Neural progenitor cell (in vitro differentiated cells): ENCODE results near the gene TMEM37.

Experiments
- CTCF ChIP-seq: fragments of 200-600 bp; sonication (generic); IDR thresholded peaks from 2 replicates; pipeline ENCODE4 v1.5.1; 2017; ENCODE audit warnings: antibody characterized with exemption, mild to moderate bottlenecking
- EZH2 ChIP-seq: fragments of 200-600 bp; sonication (generic); IDR thresholded peaks from 2 replicates; pipeline ENCODE4 v1.6.1; 2017; ENCODE audit warnings: antibody characterized with exemption, mild to moderate bottlenecking, moderate library complexity
- EZH2phosphoT487 ChIP-seq: fragments of 200-600 bp; sonication (generic); IDR thresholded peaks from 2 replicates; pipeline ENCODE4 v1.6.1; 2017; ENCODE audit warnings: antibody characterized with exemption

GRCh38 chr2:119472749-119473148 is 41.1 kb downstream of the TMEM37 start:
- TF ChIP-seq CTCF (no peak), EZH2 (no peak), EZH2phosphoT487 (no peak)
